ENCODE data around the gene VPS52. TPM values are rescaled to one million over a fixed set of nuclear protein-coding genes. Genes with fewer than 3 reads are reported as not detected.

The VPS52 gene
- total RNA-seq, 4 donors from 2014 or later: 34.1 to 45.5 (median 39.8) TPM

DNA sequence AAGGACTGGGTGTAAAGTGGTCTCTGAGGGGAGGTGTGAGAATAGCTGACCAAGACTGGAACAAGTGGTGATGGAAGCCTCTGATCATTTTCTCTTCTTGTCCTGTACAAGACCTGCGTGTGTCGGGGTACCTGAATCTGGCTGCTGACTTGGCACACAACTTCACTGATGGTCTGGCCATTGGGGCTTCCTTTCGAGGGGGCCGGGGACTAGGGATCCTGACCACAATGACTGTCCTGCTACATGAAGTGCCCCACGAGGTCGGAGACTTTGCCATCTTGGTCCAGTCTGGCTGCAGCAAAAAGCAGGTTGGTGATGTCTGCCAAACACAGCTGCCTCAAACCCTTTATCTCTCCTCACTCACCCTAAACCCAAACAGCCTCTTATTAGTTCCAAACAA, 68.9 kb downstream of the VPS52 start:
- H3K27me3 ChIP-seq: no peaks in the 10 kb centered on the region
- 82 to 84% methylated on average over 5 to 6 of the region's 6 CpGs for whole genome bisulfite sequencing, 2 donors
- H3K36me3 ChIP-seq: peaks cover 14 to 28% (median 17%) of the 10 kb centered on the region in 3 donors
- H3K4me3 ChIP-seq: no peak overlapping the region
- TF ChIP-seq, protein P1, sequence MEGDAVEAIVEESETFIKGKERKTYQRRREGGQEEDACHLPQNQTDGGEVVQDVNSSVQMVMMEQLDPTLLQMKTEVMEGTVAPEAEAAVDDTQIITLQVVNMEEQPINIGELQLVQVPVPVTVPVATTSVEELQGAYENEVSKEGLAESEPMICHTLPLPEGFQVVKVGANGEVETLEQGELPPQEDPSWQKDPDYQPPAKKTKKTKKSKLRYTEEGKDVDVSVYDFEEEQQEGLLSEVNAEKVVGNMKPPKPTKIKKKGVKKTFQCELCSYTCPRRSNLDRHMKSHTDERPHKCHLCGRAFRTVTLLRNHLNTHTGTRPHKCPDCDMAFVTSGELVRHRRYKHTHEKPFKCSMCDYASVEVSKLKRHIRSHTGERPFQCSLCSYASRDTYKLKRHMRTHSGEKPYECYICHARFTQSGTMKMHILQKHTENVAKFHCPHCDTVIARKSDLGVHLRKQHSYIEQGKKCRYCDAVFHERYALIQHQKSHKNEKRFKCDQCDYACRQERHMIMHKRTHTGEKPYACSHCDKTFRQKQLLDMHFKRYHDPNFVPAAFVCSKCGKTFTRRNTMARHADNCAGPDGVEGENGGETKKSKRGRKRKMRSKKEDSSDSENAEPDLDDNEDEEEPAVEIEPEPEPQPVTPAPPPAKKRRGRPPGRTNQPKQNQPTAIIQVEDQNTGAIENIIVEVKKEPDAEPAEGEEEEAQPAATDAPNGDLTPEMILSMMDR (IDR thresholded peaks at IDR 0.05): no peak
- TF ChIP-seq POLR2A (IDR thresholded peaks at IDR 0.05): no peak
- no peaks in the 10 kb centered on the region for H3K9me3 ChIP-seq
- intact Hi-C loops (cut with DNase I): no loop called here
- peaks cover 49 to 90% (median 54%) of the 10 kb centered on the region in 3 donors for H3K4me1 ChIP-seq
- H3K27ac ChIP-seq: no peak overlapping the region
- no peak for DNase-seq

GRCh38 chr6:33201935-33202334, 69.7 kb downstream of the VPS52 start:
- intact Hi-C loops (cut with DNase I): no loop called here
- no peaks in the 10 kb centered on the region for H3K9me3 ChIP-seq
- H3K36me3 ChIP-seq: peaks cover 17 to 35% (median 20%) of the 10 kb centered on the region in 3 donors
- TF ChIP-seq POLR2A (IDR thresholded peaks at IDR 0.05): no peak
- TF ChIP-seq, protein P1 (IDR thresholded peaks at IDR 0.05): no peak
- no peaks in the 10 kb centered on the region for H3K27me3 ChIP-seq
- no peak for DNase-seq
- peak overlapping the region; percentile 76 to 88 (median 82) for H3K4me3 ChIP-seq
- 95 to 96% methylated on average over 4 of the region's 6 CpGs for WGBS, 2 donors
- H3K27ac ChIP-seq: peak overlapping the region in 1 of 4 donors; percentile 95
- peaks cover 46 to 90% (median 47%) of the 10 kb centered on the region in 3 donors for H3K4me1 ChIP-seq

- DNase-seq: no peak
- intact Hi-C loops (cut with DNase I): no loop called here
- Histone ChIP-seq H3K36me3 (peaks cover 17 to 43% (median 28%) of the 10 kb centered on the region in 3 donors), H3K4me3 (peak overlapping the region; percentile 76 to 88 (median 82)), H3K4me1 (peaks cover 43 to 82% (median 47%) of the 10 kb centered on the region in 3 donors), H3K9me3 (no peaks in the 10 kb centered on the region), H3K27ac (peak overlapping the region; percentile 95 to 97 (median 96)), H3K27me3 (no peaks in the 10 kb centered on the region)
- TF ChIP-seq, protein P1 (IDR thresholded peaks at IDR 0.05): no peak
- no peak for TF ChIP-seq POLR2A (IDR thresholded peaks at IDR 0.05)
- 0 to 2% methylated on average over 4 to 10 of the region's 14 CpGs for WGBS, 2 donors
Observed at GRCh38 chr6:33201147-33201545, 70.5 kb downstream of the VPS52 start.

Small RNAs within 50 kb of the gene (small RNA-seq; reads per million reads assigned to genes)
- 1.3 to 3.0 (median 2.4) reads per million in 4 donors for gene MIR219A1

Other genes starting within 250 kb of the VPS52 start
- 100 to 1,000 TPM in 1 of 4 donors, 10 to 100 TPM in 1, 1 to 10 TPM in 2; 6.2 to 114 (median 48.2) TPM for gene HLA-DPA1, start 198.2 kb downstream of the VPS52 start, total RNA-seq
- 10 to 100 TPM in 2 of 4 donors, 1 to 10 TPM in 2; 3.2 to 96.9 (median 45.3) TPM for gene HLA-DPB1, start 195.9 kb downstream of the VPS52 start, total RNA-seq
- under 1 TPM; 0.23 to 0.61 (median 0.41) TPM for gene COL11A2, start 79.4 kb downstream of the VPS52 start, total RNA-seq
- gene RXRB, start 71.2 kb downstream of the VPS52 start, total RNA-seq: 10 to 100 TPM; 13.9 to 26.7 (median 16.7) TPM
- gene SLC39A7, start 71.0 kb downstream of the VPS52 start, total RNA-seq: 10 to 100 TPM; 43.1 to 72.4 (median 62.4) TPM
- 10 to 100 TPM; 15.1 to 42.5 (median 26.3) TPM for gene HSD17B8, start 67.2 kb downstream of the VPS52 start, total RNA-seq
- gene RING1, start 63.4 kb downstream of the VPS52 start, total RNA-seq: 10 to 100 TPM; 10.9 to 20.6 (median 13.9) TPM
- gene RPS18, start 199 bp upstream of the VPS52 start, total RNA-seq: 1,000 to 10,000 TPM; 1,955 to 5,522 (median 4,042) TPM
- gene B3GALT4, start 5.2 kb upstream of the VPS52 start, total RNA-seq: 10 to 100 TPM in 3 of 4 donors, 1 to 10 TPM in 1; 9.4 to 31.1 (median 15.0) TPM
- 10 to 100 TPM; 30.0 to 62.3 (median 55.6) TPM for gene WDR46, start 17.4 kb upstream of the VPS52 start, total RNA-seq
- 10 to 100 TPM; 28.6 to 71.0 (median 43.5) TPM for gene PFDN6, start 17.7 kb upstream of the VPS52 start, total RNA-seq
- gene RGL2, start 27.1 kb upstream of the VPS52 start, total RNA-seq: 10 to 100 TPM; 54.9 to 78.7 (median 63.2) TPM
- gene TAPBP, start 42.2 kb upstream of the VPS52 start, total RNA-seq: 100 to 1,000 TPM in 1 of 4 donors, 10 to 100 TPM in 3; 68.1 to 101 (median 77.0) TPM
- 10 to 100 TPM in 3 of 4 donors, 1 to 10 TPM in 1; 8.5 to 17.5 (median 14.8) TPM for gene ZBTB22, start 45.9 kb upstream of the VPS52 start, total RNA-seq
- gene DAXX, start 51.1 kb upstream of the VPS52 start, total RNA-seq: 10 to 100 TPM; 25.1 to 41.6 (median 36.3) TPM
- 10 to 100 TPM in 2 of 4 donors, 1 to 10 TPM in 2; 9.6 to 38.9 (median 11.2) TPM for gene KIFC1, start 119.9 kb upstream of the VPS52 start, total RNA-seq
- 10 to 100 TPM in 3 of 4 donors, 1 to 10 TPM in 1; 8.1 to 48.6 (median 17.3) TPM for gene PHF1, start 139.1 kb upstream of the VPS52 start, total RNA-seq
- 10 to 100 TPM; 46.0 to 93.1 (median 69.4) TPM for gene CUTA, start 146.2 kb upstream of the VPS52 start, total RNA-seq
- gene SYNGAP1, start 148.2 kb upstream of the VPS52 start, total RNA-seq: 1 to 10 TPM; 3.3 to 8.6 (median 4.1) TPM
- 1 to 10 TPM; 2.8 to 4.8 (median 3.3) TPM for gene ZBTB9, start 182.7 kb upstream of the VPS52 start, total RNA-seq